ENCODE results near the gene SLC27A6. TPM values are rescaled to one million over a fixed set of nuclear protein-coding genes. Genes with fewer than 3 reads are reported as not detected.

SLC27A6 gene
- total RNA-seq, 1 donor from 2014 or later = 7.4 TPM

- Mint-ChIP-seq H3K9me3 (no peaks in the 10 kb centered on the region), H3K27ac (no peak overlapping the region), H3K4me1 (no peaks in the 10 kb centered on the region), H3K4me3 (no peak overlapping the region), H3K27me3 (ENCODE audit: insufficient read depth, low read depth) (no peaks in the 10 kb centered on the region), H3K36me3 (no peaks in the 10 kb centered on the region)
- Histone ChIP-seq H3K9me3 (ENCODE audit: low read depth) (no peaks in the 10 kb centered on the region), H3K4me3 (no peak overlapping the region), H3K27me3 (no peaks in the 10 kb centered on the region), H3K9ac (no peak overlapping the region), H3K27ac (no peak overlapping the region), H3F3A (ENCODE audit: low read depth) (no peaks in the 10 kb centered on the region), H4K20me1 (ENCODE audit: low read depth) (no peaks in the 10 kb centered on the region), H3K79me2 (ENCODE audit: low read depth) (no peaks in the 10 kb centered on the region), H3K4me1 (no peaks in the 10 kb centered on the region), H3K4me2 (no peak overlapping the region), H2AFZ (replicated peaks) (no peak overlapping the region), H3K36me3 (no peaks in the 10 kb centered on the region)
- no peak for DNase-seq (ENCODE audit: low spot score)
- TF ChIP-seq EZH2 (IDR thresholded peaks at IDR 0.05) (no peak), EZH2phosphoT487 (IDR thresholded peaks at IDR 0.05) (no peak), CTCF (IDR thresholded peaks at IDR 0.05) (no peak)
Measured at GRCh38 chr5:129073111-129073510, 107.8 kb downstream of the SLC27A6 start.

- Histone ChIP-seq H3K4me3 (no peak overlapping the region), H2AFZ (replicated peaks) (no peak overlapping the region), H4K20me1 (ENCODE audit: low read depth) (no peaks in the 10 kb centered on the region), H3F3A (ENCODE audit: low read depth) (no peaks in the 10 kb centered on the region), H3K4me2 (no peak overlapping the region), H3K27me3 (no peaks in the 10 kb centered on the region), H3K4me1 (no peaks in the 10 kb centered on the region), H3K79me2 (ENCODE audit: low read depth) (no peaks in the 10 kb centered on the region), H3K36me3 (no peaks in the 10 kb centered on the region), H3K9me3 (ENCODE audit: low read depth) (no peaks in the 10 kb centered on the region), H3K9ac (no peak overlapping the region), H3K27ac (no peak overlapping the region)
- TF ChIP-seq EZH2 (IDR thresholded peaks at IDR 0.05) (no peak), CTCF (IDR thresholded peaks at IDR 0.05) (no peak), EZH2phosphoT487 (IDR thresholded peaks at IDR 0.05) (no peak)
- H3K27me3 Mint-ChIP-seq (ENCODE audit: insufficient read depth, low read depth) = no peaks in the 10 kb centered on the region
- DNase-seq (ENCODE audit: low spot score) = no peak
- H3K4me3 Mint-ChIP-seq = no peak overlapping the region
- H3K36me3 Mint-ChIP-seq = no peaks in the 10 kb centered on the region
- H3K9me3 Mint-ChIP-seq = no peaks in the 10 kb centered on the region
- H3K4me1 Mint-ChIP-seq = no peaks in the 10 kb centered on the region
- no peak overlapping the region for H3K27ac Mint-ChIP-seq
Measured at GRCh38 chr5:129074903-129075302, 109.6 kb downstream of the SLC27A6 start.

GRCh38 chr5:129077433-129078075, 112.3 kb downstream of the SLC27A6 start:
- Histone ChIP-seq H3K27ac (no peak overlapping the region), H2AFZ (replicated peaks) (no peak overlapping the region), H3F3A (ENCODE audit: low read depth) (no peaks in the 10 kb centered on the region), H3K79me2 (ENCODE audit: low read depth) (no peaks in the 10 kb centered on the region), H3K27me3 (no peaks in the 10 kb centered on the region), H3K9ac (no peak overlapping the region), H3K4me3 (no peak overlapping the region), H4K20me1 (ENCODE audit: low read depth) (no peaks in the 10 kb centered on the region), H3K4me1 (no peaks in the 10 kb centered on the region), H3K9me3 (ENCODE audit: low read depth) (no peaks in the 10 kb centered on the region), H3K4me2 (no peak overlapping the region), H3K36me3 (no peaks in the 10 kb centered on the region)
- TF ChIP-seq EZH2phosphoT487 (IDR thresholded peaks at IDR 0.05) (no peak), EZH2 (IDR thresholded peaks at IDR 0.05) (no peak), CTCF (IDR thresholded peaks at IDR 0.05) (no peak)
- Mint-ChIP-seq H3K27ac (no peak overlapping the region), H3K9me3 (no peaks in the 10 kb centered on the region), H3K4me1 (no peaks in the 10 kb centered on the region), H3K27me3 (ENCODE audit: insufficient read depth, low read depth) (no peaks in the 10 kb centered on the region), H3K36me3 (no peaks in the 10 kb centered on the region), H3K4me3 (no peak overlapping the region)
- DNase-seq (ENCODE audit: low spot score) = no peak
